K562 (cell line): ENCODE data around the gene HSD17B10. TPM values are rescaled to one million over a fixed set of nuclear protein-coding genes. Genes with fewer than 3 reads are reported as not detected.
A peak's percentile ranks its signal among the peaks of the same experiment; 100 is the strongest.

Source experiments
- CBX2 ChIP-seq: fragments of 200-600 bp; sonication (generic); IDR thresholded peaks from one replicate; pipeline ENCODE4 v1.6.1; 2012; ENCODE audit warnings: mild to moderate bottlenecking, low read length, inconsistent platforms; ENCODE audit not compliant: insufficient read depth, poor library complexity, severe bottlenecking
- ESRRA ChIP-seq: fragments of 450-650 bp; IDR thresholded peaks from 2 replicates; pipeline ENCODE4 v1.6.1; 2014; ENCODE audit warnings: low read depth, mild to moderate bottlenecking, moderate library complexity, borderline replicate concordance
- GATAD2B ChIP-seq: fragments of 450-650 bp; IDR thresholded peaks from 2 replicates; pipeline ENCODE4 v1.6.1; 2017; ENCODE audit warnings: mild to moderate bottlenecking, borderline replicate concordance
- HDAC1 ChIP-seq, 2 experiments: fragments of 450-650 bp; IDR thresholded peaks; 2 replicates each; pipeline ENCODE4 v1.6.1; 2016 to 2017; ENCODE audit warnings: inconsistent platforms in 1 of 2, mild to moderate bottlenecking in 1 of 2, moderate library complexity in 1 of 2
- HNRNPH1 ChIP-seq: fragments of 200-400 bp; formaldehyde crosslinking; optimal IDR thresholded peaks from 2 replicates; pipeline ENCODE3; 2017; ENCODE audit warnings: low read depth, mild to moderate bottlenecking, low read length, moderate library complexity
- JUNB ChIP-seq: fragments of 450-650 bp; formaldehyde crosslinking; conservative IDR thresholded peaks from 2 replicates; pipeline ENCODE4 v1.4.0; 2020; ENCODE audit warnings: mild to moderate bottlenecking
- MAZ ChIP-seq, 2 experiments: fragments of 450-650 bp in 1 of 2; sonication (generic) in 1 of 2; formaldehyde crosslinking; IDR thresholded peaks in 1 of 2; conservative IDR thresholded peaks in 1 of 2; 2 replicates each; pipeline versions ENCODE4 v1.4.0 to v1.5.0; 2020; ENCODE audit warnings: mild to moderate bottlenecking in 1 of 2, missing genetic modification reagents in 1 of 2
- MXI1 ChIP-seq: IDR thresholded peaks from 2 replicates; pipeline ENCODE4 v1.6.1; 2011; ENCODE audit warnings: low read depth, mild to moderate bottlenecking, improper control_type of control experiment, low read length
- NR3C1 ChIP-seq: sonication (generic); formaldehyde crosslinking; IDR thresholded peaks from 2 replicates; pipeline ENCODE4 v1.8.1; 2022; ENCODE audit warnings: missing genetic modification reagents
- NRF1 ChIP-seq, 2 experiments: fragments of 450-650 bp; IDR thresholded peaks in 1 of 2; conservative IDR thresholded peaks in 1 of 2; 2 replicates each; pipeline ENCODE4 v1.6.1; 2014; ENCODE audit warnings: mild to moderate bottlenecking in 2 of 2
- POLR2AphosphoS5 ChIP-seq: IDR thresholded peaks from 2 replicates; pipeline ENCODE4 v1.6.1; 2011; ENCODE audit warnings: mild to moderate bottlenecking, low read depth, low read length, moderate library complexity; ENCODE audit not compliant: control insufficient read depth, insufficient read depth
- RBFOX2 ChIP-seq: fragments of 200-400 bp; formaldehyde crosslinking; IDR thresholded peaks from 2 replicates; pipeline ENCODE4 v1.6.1; 2017; ENCODE audit warnings: low read depth, mild to moderate bottlenecking, low read length, moderate library complexity
- RCOR1 ChIP-seq, 2 experiments: IDR thresholded peaks; 2 replicates each; pipeline ENCODE4 v1.6.1; 2012; ENCODE audit warnings: low read depth in 2 of 2, low read length in 2 of 2, borderline replicate concordance in 1 of 2, improper control_type of control experiment in 1 of 2
- SIN3B ChIP-seq: fragments of 450-650 bp; IDR thresholded peaks from 2 replicates; pipeline ENCODE4 v1.6.1; 2017; ENCODE audit warnings: low read depth, mild to moderate bottlenecking, moderate library complexity
- SRSF7 ChIP-seq: fragments of 200-400 bp; formaldehyde crosslinking; optimal IDR thresholded peaks from 2 replicates; pipeline ENCODE3; 2017; ENCODE audit warnings: mild to moderate bottlenecking, low read depth, low read length
- SUPT5H ChIP-seq: fragments of 450-650 bp; IDR thresholded peaks from 2 replicates; pipeline ENCODE4 v1.6.1; 2016
- TSHZ1 ChIP-seq: fragments of 250-450 bp; sonication (Bioruptor Pico); IDR thresholded peaks from 2 replicates; pipeline ENCODE4 v1.4.0; 2020; ENCODE audit warnings: mild to moderate bottlenecking, moderate library complexity
- XRCC5 ChIP-seq: fragments of 200-400 bp; formaldehyde crosslinking; IDR thresholded peaks from 2 replicates; pipeline ENCODE4 v1.6.1; 2017; ENCODE audit warnings: low read depth, mild to moderate bottlenecking, low read length
- ZNF780A ChIP-seq: fragments of 250-450 bp; sonication (Bioruptor Pico); IDR thresholded peaks from 2 replicates; pipeline ENCODE4 v1.5.0; 2021; ENCODE audit warnings: mild to moderate bottlenecking
- polyA plus RNA-seq, 8 experiments: library from polyadenylated mRNA; depleted of rRNA in 4 of 8; stranded (reverse) in 5 of 8; unstranded in 3 of 8; fragments of >200 nt; fragmentation: Nextera tagmentation in 2 of 8; fragmentation: Illumina TruSeq in 1 of 8; extraction: Ambion mirVana in 2 of 8; extraction: Trizol in 1 of 8; gene quantifications; 2 replicates each; pipeline versions ENCODE4 v1.2.1 to v1.2.3, GENCODE V29; 2011 to 2014; ENCODE audit warnings: inconsistent platforms in 1 of 8, missing spikeins in 1 of 8
- total RNA-seq, 7 experiments: library from RNA; depleted of rRNA in 6 of 7; stranded (reverse); fragments of >200 nt in 6 of 7; fragmentation: Illumina TruSeq in 2 of 7; extraction: Trizol in 2 of 7; gene quantifications; 2 replicates each; pipeline versions ENCODE4 v1.2.1 to v1.2.3, GENCODE V29; 2011 to 2021; ENCODE audit warnings: low replicate concordance in 1 of 7
- TF ChIP-seq, protein P1 (sequence below): sonication (generic); formaldehyde crosslinking; IDR thresholded peaks from 2 replicates; pipeline ENCODE4 v1.8.0; 2022; ENCODE audit warnings: mild to moderate bottlenecking, missing genetic modification reagents
- TF ChIP-seq, protein P2 (sequence below): sonication (generic); formaldehyde crosslinking; IDR thresholded peaks from 2 replicates; pipeline ENCODE4 v1.8.0; 2022; ENCODE audit warnings: missing genetic modification reagents, mild to moderate bottlenecking, moderate library complexity, borderline replicate concordance

Gene HSD17B10
- total and polyA plus RNA-seq, 9 of the 15 experiments (the other 6 are each of a cell fraction or from before 2014, with no cell fraction given): 45.3 to 221 (median 186) TPM

GRCh38 chrX:53433651-53434639, at the start of gene HSD17B10 (continued):
- TF ChIP-seq TSHZ1 (CRISPR knock-in tag): no peak
- TF ChIP-seq SRSF7: no peak
- TF ChIP-seq HDAC1 (IDR thresholded peaks at IDR 0.05): peak in 1 of 2 experiments; percentile 79; a peak in 2 of 4 replicates
- TF ChIP-seq MXI1: peak; percentile 24; the same call in 1 of the 2 replicates
- TF ChIP-seq JUNB (CRISPR knock-in tag): no peak
- TF ChIP-seq SUPT5H: peak; percentile 84
- TF ChIP-seq SIN3B: peak; percentile 81
- TF ChIP-seq, protein P1, sequence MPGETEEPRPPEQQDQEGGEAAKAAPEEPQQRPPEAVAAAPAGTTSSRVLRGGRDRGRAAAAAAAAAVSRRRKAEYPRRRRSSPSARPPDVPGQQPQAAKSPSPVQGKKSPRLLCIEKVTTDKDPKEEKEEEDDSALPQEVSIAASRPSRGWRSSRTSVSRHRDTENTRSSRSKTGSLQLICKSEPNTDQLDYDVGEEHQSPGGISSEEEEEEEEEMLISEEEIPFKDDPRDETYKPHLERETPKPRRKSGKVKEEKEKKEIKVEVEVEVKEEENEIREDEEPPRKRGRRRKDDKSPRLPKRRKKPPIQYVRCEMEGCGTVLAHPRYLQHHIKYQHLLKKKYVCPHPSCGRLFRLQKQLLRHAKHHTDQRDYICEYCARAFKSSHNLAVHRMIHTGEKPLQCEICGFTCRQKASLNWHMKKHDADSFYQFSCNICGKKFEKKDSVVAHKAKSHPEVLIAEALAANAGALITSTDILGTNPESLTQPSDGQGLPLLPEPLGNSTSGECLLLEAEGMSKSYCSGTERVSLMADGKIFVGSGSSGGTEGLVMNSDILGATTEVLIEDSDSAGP (CRISPR knock-in tag): no peak
- no peak for TF ChIP-seq GATAD2B
- TF ChIP-seq HNRNPH1: no peak
- peak in 1 of 2 experiments; percentile 41; a peak in 2 of 4 replicates for TF ChIP-seq MAZ (CRISPR knock-in tag; conservative IDR thresholded peaks at IDR 0.05 in 1 of 2, IDR thresholded peaks at IDR 0.05 in 1 of 2)
- TF ChIP-seq CBX2: no peak
- TF ChIP-seq, protein P2, sequence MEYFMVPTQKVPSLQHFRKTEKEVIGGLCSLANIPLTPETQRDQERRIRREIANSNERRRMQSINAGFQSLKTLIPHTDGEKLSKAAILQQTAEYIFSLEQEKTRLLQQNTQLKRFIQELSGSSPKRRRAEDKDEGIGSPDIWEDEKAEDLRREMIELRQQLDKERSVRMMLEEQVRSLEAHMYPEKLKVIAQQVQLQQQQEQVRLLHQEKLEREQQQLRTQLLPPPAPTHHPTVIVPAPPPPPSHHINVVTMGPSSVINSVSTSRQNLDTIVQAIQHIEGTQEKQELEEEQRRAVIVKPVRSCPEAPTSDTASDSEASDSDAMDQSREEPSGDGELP: peak; percentile 45; the same call in 1 of the 2 replicates
- TF ChIP-seq RCOR1 (IDR thresholded peaks at IDR 0.05; ENCODE audit: borderline replicate concordance in 1 of 2, low read depth in 2 of 2, low read length in 2 of 2): peak in 1 of 2 experiments; percentile 29; a peak in 1 of 4 replicates
- no peak for TF ChIP-seq ZNF780A (CRISPR knock-in tag)
- TF ChIP-seq POLR2AphosphoS5: peak; percentile 64; the same call in 1 of the 2 replicates
- peak; percentile 91 for TF ChIP-seq RBFOX2
- TF ChIP-seq NR3C1 (CRISPR knock-in tag): no peak
- no peak for TF ChIP-seq XRCC5
- TF ChIP-seq ESRRA: no peak
- peak; percentile 60 to 62; a peak in 3 of 4 replicates for TF ChIP-seq NRF1 (conservative IDR thresholded peaks at IDR 0.05 in 1 of 2, IDR thresholded peaks at IDR 0.05 in 1 of 2)
